DOHH2 (cell line): ENCODE results near the gene FBXO24.
"Not testable (repeated sequence)": the region's sequence is repeated elsewhere in the genome, so short reads cannot be mapped to it uniquely, and the experiment has no call there.

Source experiments
- H3F3A ChIP-seq: fragments of 200-600 bp; sonication (generic), shearing (Covaris generic); 2 replicates; pipeline ENCODE4 v1.6.0; 2016; ENCODE audit warnings: antibody characterized with exemption, mild to moderate bottlenecking; ENCODE audit not compliant: control insufficient read depth, insufficient read depth
- H3K27ac ChIP-seq: fragments of 200-600 bp; sonication (generic); 2 replicates; pipeline ENCODE4 v1.5.1; 2014; ENCODE audit warnings: low read depth, mild to moderate bottlenecking, low read length, moderate library complexity
- H3K27me3 ChIP-seq: fragments of 200-600 bp; sonication (generic); 2 replicates; pipeline ENCODE4 v1.6.1; 2014; ENCODE audit warnings: mild to moderate bottlenecking, low read length, mixed read lengths; ENCODE audit not compliant: control insufficient read depth
- H3K36me3 ChIP-seq: fragments of 200-600 bp; sonication (generic); 2 replicates; pipeline ENCODE4 v1.6.1; 2014; ENCODE audit warnings: mild to moderate bottlenecking, low read length, moderate library complexity, mixed read lengths; ENCODE audit not compliant: control insufficient read depth
- H3K4me1 ChIP-seq: fragments of 200-600 bp; sonication (generic); 2 replicates; pipeline ENCODE4 v1.6.1; 2014; ENCODE audit warnings: mild to moderate bottlenecking, low read length, mixed read lengths; ENCODE audit not compliant: control insufficient read depth
- H3K4me2 ChIP-seq: fragments of 200-600 bp; sonication (generic); 2 replicates; pipeline ENCODE4 v1.6.0; 2014; ENCODE audit warnings: mild to moderate bottlenecking, low read length, moderate library complexity
- H3K4me3 ChIP-seq: fragments of 200-600 bp; sonication (generic); 2 replicates; pipeline ENCODE4 v1.5.1; 2014; ENCODE audit warnings: mild to moderate bottlenecking, low read length, mixed read lengths
- H3K79me2 ChIP-seq: fragments of 200-600 bp; sonication (generic); 2 replicates; pipeline ENCODE4 v1.6.1; 2014; ENCODE audit warnings: mild to moderate bottlenecking, low read length, mixed read lengths; ENCODE audit not compliant: control insufficient read depth
- H3K9me2 ChIP-seq: fragments of 200-600 bp; sonication (generic); replicated peaks from 2 replicates; pipeline ENCODE4 v1.6.1; 2014; ENCODE audit warnings: mild to moderate bottlenecking, low read length, mixed read lengths; ENCODE audit not compliant: control insufficient read depth
- H3K9me3 ChIP-seq: fragments of 200-600 bp; sonication (generic); 2 replicates; pipeline ENCODE4 v1.6.1; 2014; ENCODE audit warnings: antibody characterized with exemption, low read length, mixed read lengths; ENCODE audit not compliant: control insufficient read depth, insufficient read depth
- H4K20me1 ChIP-seq: fragments of 200-600 bp; sonication (generic); 2 replicates; pipeline ENCODE4 v1.6.0; 2014; ENCODE audit warnings: low read depth, mild to moderate bottlenecking, antibody characterized with exemption, low read length, moderate library complexity; ENCODE audit not compliant: control insufficient read depth, insufficient read depth
- CTCF ChIP-seq: fragments of 200-600 bp; sonication (generic); IDR thresholded peaks from one replicate; pipeline ENCODE4 v1.5.1; 2014; ENCODE audit warnings: antibody characterized with exemption, mild to moderate bottlenecking, low read depth, low read length; ENCODE audit not compliant: poor library complexity, severe bottlenecking
- EZH2phosphoT487 ChIP-seq: fragments of 200-600 bp; sonication (generic); IDR thresholded peaks from 2 replicates; pipeline ENCODE4 v1.6.1; 2017; ENCODE audit warnings: borderline replicate concordance, mild to moderate bottlenecking, antibody characterized with exemption, low read length, moderate library complexity, mixed read lengths

The FBXO24 gene

GRCh38 chr7:100586266-100587025 lies at the start of gene FBXO24:
FBXO24 (plus strand) TSS chr7:100586328; CDS start chr7:100586626, 298 bp downstream.
- Histone ChIP-seq H3K4me2 (peak within 1 kb of the TSS; percentile 91), H3K36me3 (peaks cover 25% of the 10 kb centered on the region), H3K9me2 (no peaks in the 10 kb centered on the region), H3K4me3 (peak within 1 kb of the TSS; percentile 83), H3K9me3 (no peaks in the 10 kb centered on the region), H4K20me1 (peaks cover 5% of the 10 kb centered on the region; the same call in 1 of the 2 replicates), H3F3A (peaks cover 18% of the 10 kb centered on the region), H3K4me1 (peaks cover 36% of the 10 kb centered on the region), H3K79me2 (peaks cover 33% of the 10 kb centered on the region), H3K27me3 (no peaks in the 10 kb centered on the region), H3K27ac (peak within 1 kb of the TSS; percentile 93)
- TF ChIP-seq EZH2phosphoT487 (no peak), CTCF (no peak)

GRCh38 chr7:100536695-100537094 lies 49.4 kb upstream of the FBXO24 start:
- not testable (repeated sequence) for H3K4me2 ChIP-seq, H4K20me1 ChIP-seq, H3K4me3 ChIP-seq, H3K36me3 ChIP-seq, H3F3A ChIP-seq, H3K27ac ChIP-seq, H3K9me3 ChIP-seq, H3K9me2 ChIP-seq
- H3K4me1 ChIP-seq = peaks cover 14% of the 10 kb centered on the region
- peaks cover 20% of the 10 kb centered on the region for H3K79me2 ChIP-seq
- peaks cover 16% of the 10 kb centered on the region for H3K27me3 ChIP-seq

DNA sequence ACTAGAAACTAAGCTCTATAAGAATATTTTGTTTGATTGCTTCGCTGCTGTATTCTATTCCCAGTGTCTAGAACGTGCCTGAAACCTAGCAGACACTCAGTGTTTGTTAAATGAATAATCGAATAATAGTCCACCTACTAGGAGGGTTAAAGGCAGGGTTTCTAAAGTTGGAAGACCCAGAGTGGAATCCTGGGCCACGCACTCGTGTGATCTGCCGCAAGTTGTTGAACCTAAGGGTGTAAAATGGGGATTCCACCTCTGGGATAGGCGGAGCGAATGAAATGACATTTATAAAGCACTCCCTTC lies 47.8 kb upstream of the FBXO24 start:
- Histone ChIP-seq H3K9me3 (no peaks in the 10 kb centered on the region), H3K4me2 (peak overlapping the region; percentile 82), H3K79me2 (peaks cover 30% of the 10 kb centered on the region), H3K27me3 (peaks cover 2% of the 10 kb centered on the region; the same call in 1 of the 2 replicates), H4K20me1 (no peaks in the 10 kb centered on the region), H3K4me3 (peak overlapping the region; percentile 73), H3F3A (no peaks in the 10 kb centered on the region), H3K27ac (peak overlapping the region; percentile 28), H3K4me1 (peaks cover 24% of the 10 kb centered on the region), H3K9me2 (no peaks in the 10 kb centered on the region), H3K36me3 (no peaks in the 10 kb centered on the region)
- TF ChIP-seq CTCF (no peak), EZH2phosphoT487 (no peak)

DNA sequence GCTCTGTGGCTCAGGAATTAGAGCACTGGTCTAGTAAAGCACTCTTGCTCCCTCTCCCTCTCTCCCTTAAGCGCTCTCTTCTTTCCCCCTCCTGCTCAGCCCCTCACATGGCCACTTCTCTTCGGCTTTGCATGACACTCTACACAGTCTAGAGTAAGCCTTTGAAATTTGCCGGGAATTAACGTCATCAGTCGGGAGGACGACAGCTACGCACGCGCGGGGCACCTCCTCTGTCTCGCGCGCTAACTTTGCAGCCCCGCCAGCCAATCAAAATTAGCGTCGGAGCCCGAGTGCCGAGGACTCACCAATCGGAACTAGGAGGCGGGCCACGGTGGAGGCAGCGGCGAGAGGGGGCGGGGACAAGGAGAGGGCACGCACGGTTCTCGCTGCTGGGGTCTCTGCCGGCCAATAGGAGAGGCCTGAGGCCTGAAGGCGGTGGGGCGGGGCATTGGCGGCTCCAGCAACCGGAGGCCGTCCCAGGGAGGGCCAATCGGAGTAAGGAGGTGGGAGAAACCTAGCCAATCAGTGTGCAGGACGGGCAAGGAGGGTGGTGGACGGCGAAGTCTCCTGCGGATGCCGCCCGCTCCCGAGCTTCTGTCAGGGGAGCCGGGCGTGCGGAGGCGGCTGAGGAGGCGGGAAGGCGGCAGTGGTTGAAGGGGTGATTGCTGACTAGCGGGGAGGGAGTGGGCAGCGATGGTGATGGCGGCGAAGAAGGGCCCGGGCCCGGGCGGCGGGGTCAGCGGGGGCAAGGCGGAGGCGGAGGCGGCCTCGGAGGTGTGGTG lies 47.3 kb upstream of the FBXO24 start, which contains the start of gene AGFG2:
Gene AGFG2 (plus strand): TSS at position 550 of the 782 bp plus-strand sequence. CDS start 144 bp downstream, at position 694.
- Histone ChIP-seq H3F3A (no peaks in the 10 kb centered on the region; the same call in 1 of the 2 replicates), H3K4me2 (peak within 1 kb of the TSS; percentile 95), H3K27ac (peak within 1 kb of the TSS; percentile 28)

More for the DNA sequence above, 47.3 kb upstream of the FBXO24 start, which contains the start of gene AGFG2:
- Histone ChIP-seq H3K36me3 (no peaks in the 10 kb centered on the region), H3K9me3 (no peaks in the 10 kb centered on the region), H3K9me2 (no peaks in the 10 kb centered on the region), H3K4me3 (peak within 1 kb of the TSS; percentile 88), H3K27me3 (no peaks in the 10 kb centered on the region), H4K20me1 (no peaks in the 10 kb centered on the region), H3K79me2 (peaks cover 35% of the 10 kb centered on the region), H3K4me1 (peaks cover 30% of the 10 kb centered on the region)
- TF ChIP-seq CTCF (no peak), EZH2phosphoT487 (no peak)
